Amniotic stem cell (primary cell): ENCODE data around the gene FGL2.
"Not testable (repeated sequence)": the region's sequence is repeated elsewhere in the genome, so short reads cannot be mapped to it uniquely, and the experiment has no call there.

Experiments used
- DNase-seq: peaks from one replicate; lab custom pipeline; 2025; lab: John Stamatoyannopoulos, UW

Gene FGL2

GRCh38 chr7:77199013-77199966, at the start of gene FGL2:
TSS of gene FGL2 (minus strand) at chr7:77199819. CDS start at chr7:77199793, 26 bp downstream.
- DNase-seq: no peak

GRCh38 chr7:77248154-77248553, 48.5 kb upstream of the FGL2 start:
- DNase-seq: no peak

GRCh38 chr7:77247206-77247850, 47.7 kb upstream of the FGL2 start:
- peak; percentile 21 for DNase-seq

- no peak for DNase-seq
Measured at GRCh38 chr7:77246026-77246640, 46.5 kb upstream of the FGL2 start.

- DNase-seq: no peak
Measured at GRCh38 chr7:77245015-77245755, 45.6 kb upstream of the FGL2 start.

GRCh38 chr7:77244222-77244934, 44.8 kb upstream of the FGL2 start:
- DNase-seq: no peak

- DNase-seq: no peak
Measured at GRCh38 chr7:77242554-77242953, 42.9 kb upstream of the FGL2 start.

GRCh38 chr7:77242068-77242467, 42.4 kb upstream of the FGL2 start:
- no peak for DNase-seq

GRCh38 chr7:77239471-77239870, 39.9 kb upstream of the FGL2 start:
- no peak for DNase-seq

- DNase-seq: no peak
Measured at GRCh38 chr7:77238703-77239136, 39.1 kb upstream of the FGL2 start.

GRCh38 chr7:77235276-77235675, 35.7 kb upstream of the FGL2 start:
- no peak for DNase-seq

GRCh38 chr7:77232467-77232866, 32.8 kb upstream of the FGL2 start:
- no peak for DNase-seq

GRCh38 chr7:77228795-77229194, 29.2 kb upstream of the FGL2 start:
- not testable (repeated sequence) for DNase-seq

GRCh38 chr7:77226357-77226839, 26.8 kb upstream of the FGL2 start:
- no peak for DNase-seq

GRCh38 chr7:77223261-77223660, 23.6 kb upstream of the FGL2 start:
- no peak for DNase-seq

GRCh38 chr7:77222819-77223218, 23.2 kb upstream of the FGL2 start:
- no peak for DNase-seq

GRCh38 chr7:77222065-77222464, 22.4 kb upstream of the FGL2 start:
- no peak for DNase-seq

GRCh38 chr7:77219701-77220331, 20.2 kb upstream of the FGL2 start:
- DNase-seq: not testable (repeated sequence)

- no peak for DNase-seq
Measured at GRCh38 chr7:77217474-77218185, 18.0 kb upstream of the FGL2 start.
